ENCODE results near the gene BEST1. TPM values are rescaled to one million over a fixed set of nuclear protein-coding genes. Genes with fewer than 3 reads are reported as not detected.

BEST1 gene
- total and polyA plus RNA-seq, 2 of the 13 experiments (the other 11 are each of a cell fraction or from before 2014, with no cell fraction given) = 0.09 to 0.65 TPM

DNA sequence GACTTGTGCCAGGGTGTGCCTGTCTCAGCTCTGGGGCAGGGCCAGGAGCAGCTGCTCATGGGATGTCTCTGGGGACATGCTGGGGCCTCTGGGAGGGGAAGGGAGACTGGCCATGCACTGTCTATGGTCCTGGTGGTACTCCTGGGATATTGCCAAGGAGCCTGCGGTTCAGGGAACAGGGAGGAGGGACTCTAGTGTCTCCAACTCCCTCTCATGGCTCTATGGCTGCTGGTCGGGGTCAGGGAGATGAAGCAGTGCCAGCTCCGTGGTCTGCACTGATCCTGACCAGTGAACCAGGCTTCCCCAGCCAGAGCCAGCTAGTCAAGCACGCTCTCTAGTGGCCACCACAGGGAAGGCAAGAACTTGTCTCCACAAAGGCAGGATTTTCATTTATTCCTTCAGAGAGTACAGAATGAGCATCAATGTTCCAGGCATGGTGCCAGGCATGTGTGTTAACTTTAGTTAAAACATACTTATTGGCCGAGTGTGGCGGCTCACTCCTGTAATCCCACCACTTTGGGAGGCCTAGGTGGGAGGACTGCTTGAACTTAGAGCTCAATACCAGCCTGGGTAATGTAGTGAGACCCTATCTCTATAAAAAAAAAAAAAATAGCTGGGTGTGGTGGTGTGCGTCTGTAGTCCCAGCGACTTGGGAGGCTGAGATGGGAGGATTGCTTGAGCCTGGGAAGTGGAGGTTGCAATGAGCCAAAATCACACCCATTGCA is 2.5 kb upstream of the BEST1 start (continued):
- TF ChIP-seq, protein P1, sequence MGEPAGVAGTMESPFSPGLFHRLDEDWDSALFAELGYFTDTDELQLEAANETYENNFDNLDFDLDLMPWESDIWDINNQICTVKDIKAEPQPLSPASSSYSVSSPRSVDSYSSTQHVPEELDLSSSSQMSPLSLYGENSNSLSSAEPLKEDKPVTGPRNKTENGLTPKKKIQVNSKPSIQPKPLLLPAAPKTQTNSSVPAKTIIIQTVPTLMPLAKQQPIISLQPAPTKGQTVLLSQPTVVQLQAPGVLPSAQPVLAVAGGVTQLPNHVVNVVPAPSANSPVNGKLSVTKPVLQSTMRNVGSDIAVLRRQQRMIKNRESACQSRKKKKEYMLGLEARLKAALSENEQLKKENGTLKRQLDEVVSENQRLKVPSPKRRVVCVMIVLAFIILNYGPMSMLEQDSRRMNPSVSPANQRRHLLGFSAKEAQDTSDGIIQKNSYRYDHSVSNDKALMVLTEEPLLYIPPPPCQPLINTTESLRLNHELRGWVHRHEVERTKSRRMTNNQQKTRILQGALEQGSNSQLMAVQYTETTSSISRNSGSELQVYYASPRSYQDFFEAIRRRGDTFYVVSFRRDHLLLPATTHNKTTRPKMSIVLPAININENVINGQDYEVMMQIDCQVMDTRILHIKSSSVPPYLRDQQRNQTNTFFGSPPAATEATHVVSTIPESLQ (CRISPR knock-in tag; conservative IDR thresholded peaks at IDR 0.05) = no peak
- TF ChIP-seq, protein P2, sequence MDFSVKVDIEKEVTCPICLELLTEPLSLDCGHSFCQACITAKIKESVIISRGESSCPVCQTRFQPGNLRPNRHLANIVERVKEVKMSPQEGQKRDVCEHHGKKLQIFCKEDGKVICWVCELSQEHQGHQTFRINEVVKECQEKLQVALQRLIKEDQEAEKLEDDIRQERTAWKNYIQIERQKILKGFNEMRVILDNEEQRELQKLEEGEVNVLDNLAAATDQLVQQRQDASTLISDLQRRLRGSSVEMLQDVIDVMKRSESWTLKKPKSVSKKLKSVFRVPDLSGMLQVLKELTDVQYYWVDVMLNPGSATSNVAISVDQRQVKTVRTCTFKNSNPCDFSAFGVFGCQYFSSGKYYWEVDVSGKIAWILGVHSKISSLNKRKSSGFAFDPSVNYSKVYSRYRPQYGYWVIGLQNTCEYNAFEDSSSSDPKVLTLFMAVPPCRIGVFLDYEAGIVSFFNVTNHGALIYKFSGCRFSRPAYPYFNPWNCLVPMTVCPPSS (IDR thresholded peaks at IDR 0.05) = no peak
- TF ChIP-seq, protein P3, sequence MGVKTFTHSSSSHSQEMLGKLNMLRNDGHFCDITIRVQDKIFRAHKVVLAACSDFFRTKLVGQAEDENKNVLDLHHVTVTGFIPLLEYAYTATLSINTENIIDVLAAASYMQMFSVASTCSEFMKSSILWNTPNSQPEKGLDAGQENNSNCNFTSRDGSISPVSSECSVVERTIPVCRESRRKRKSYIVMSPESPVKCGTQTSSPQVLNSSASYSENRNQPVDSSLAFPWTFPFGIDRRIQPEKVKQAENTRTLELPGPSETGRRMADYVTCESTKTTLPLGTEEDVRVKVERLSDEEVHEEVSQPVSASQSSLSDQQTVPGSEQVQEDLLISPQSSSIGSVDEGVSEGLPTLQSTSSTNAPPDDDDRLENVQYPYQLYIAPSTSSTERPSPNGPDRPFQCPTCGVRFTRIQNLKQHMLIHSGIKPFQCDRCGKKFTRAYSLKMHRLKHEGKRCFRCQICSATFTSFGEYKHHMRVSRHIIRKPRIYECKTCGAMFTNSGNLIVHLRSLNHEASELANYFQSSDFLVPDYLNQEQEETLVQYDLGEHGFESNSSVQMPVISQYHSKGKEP (CRISPR knock-in tag; IDR thresholded peaks at IDR 0.05) = no peak
- TF ChIP-seq, protein P4, sequence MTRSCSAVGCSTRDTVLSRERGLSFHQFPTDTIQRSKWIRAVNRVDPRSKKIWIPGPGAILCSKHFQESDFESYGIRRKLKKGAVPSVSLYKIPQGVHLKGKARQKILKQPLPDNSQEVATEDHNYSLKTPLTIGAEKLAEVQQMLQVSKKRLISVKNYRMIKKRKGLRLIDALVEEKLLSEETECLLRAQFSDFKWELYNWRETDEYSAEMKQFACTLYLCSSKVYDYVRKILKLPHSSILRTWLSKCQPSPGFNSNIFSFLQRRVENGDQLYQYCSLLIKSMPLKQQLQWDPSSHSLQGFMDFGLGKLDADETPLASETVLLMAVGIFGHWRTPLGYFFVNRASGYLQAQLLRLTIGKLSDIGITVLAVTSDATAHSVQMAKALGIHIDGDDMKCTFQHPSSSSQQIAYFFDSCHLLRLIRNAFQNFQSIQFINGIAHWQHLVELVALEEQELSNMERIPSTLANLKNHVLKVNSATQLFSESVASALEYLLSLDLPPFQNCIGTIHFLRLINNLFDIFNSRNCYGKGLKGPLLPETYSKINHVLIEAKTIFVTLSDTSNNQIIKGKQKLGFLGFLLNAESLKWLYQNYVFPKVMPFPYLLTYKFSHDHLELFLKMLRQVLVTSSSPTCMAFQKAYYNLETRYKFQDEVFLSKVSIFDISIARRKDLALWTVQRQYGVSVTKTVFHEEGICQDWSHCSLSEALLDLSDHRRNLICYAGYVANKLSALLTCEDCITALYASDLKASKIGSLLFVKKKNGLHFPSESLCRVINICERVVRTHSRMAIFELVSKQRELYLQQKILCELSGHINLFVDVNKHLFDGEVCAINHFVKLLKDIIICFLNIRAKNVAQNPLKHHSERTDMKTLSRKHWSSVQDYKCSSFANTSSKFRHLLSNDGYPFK (CRISPR knock-in tag; IDR thresholded peaks at IDR 0.05; ENCODE audit: borderline replicate concordance) = no peak
- TF ChIP-seq SP4 (CRISPR knock-in tag; IDR thresholded peaks at IDR 0.05) = no peak
- no peak for TF ChIP-seq ZNF124 (CRISPR knock-in tag; IDR thresholded peaks at IDR 0.05)
- TF ChIP-seq, protein P5, sequence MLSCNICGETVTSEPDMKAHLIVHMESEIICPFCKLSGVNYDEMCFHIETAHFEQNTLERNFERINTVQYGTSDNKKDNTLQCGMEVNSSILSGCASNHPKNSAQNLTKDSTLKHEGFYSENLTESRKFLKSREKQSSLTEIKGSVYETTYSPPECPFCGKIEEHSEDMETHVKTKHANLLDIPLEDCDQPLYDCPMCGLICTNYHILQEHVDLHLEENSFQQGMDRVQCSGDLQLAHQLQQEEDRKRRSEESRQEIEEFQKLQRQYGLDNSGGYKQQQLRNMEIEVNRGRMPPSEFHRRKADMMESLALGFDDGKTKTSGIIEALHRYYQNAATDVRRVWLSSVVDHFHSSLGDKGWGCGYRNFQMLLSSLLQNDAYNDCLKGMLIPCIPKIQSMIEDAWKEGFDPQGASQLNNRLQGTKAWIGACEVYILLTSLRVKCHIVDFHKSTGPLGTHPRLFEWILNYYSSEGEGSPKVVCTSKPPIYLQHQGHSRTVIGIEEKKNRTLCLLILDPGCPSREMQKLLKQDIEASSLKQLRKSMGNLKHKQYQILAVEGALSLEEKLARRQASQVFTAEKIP (CRISPR knock-in tag; IDR thresholded peaks at IDR 0.05; ENCODE audit: borderline replicate concordance) = no peak
- no peak for TF ChIP-seq NFYC (CRISPR knock-in tag; IDR thresholded peaks at IDR 0.05)
- no peak for TF ChIP-seq SMARCC2 (IDR thresholded peaks at IDR 0.05)
- no peak for TF ChIP-seq KLF16 (CRISPR knock-in tag; IDR thresholded peaks at IDR 0.05)
- no peak for TF ChIP-seq CHCHD3 (CRISPR knock-in tag; IDR thresholded peaks at IDR 0.05)
- TF ChIP-seq, protein P6, sequence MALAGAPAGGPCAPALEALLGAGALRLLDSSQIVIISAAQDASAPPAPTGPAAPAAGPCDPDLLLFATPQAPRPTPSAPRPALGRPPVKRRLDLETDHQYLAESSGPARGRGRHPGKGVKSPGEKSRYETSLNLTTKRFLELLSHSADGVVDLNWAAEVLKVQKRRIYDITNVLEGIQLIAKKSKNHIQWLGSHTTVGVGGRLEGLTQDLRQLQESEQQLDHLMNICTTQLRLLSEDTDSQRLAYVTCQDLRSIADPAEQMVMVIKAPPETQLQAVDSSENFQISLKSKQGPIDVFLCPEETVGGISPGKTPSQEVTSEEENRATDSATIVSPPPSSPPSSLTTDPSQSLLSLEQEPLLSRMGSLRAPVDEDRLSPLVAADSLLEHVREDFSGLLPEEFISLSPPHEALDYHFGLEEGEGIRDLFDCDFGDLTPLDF (CRISPR knock-in tag; IDR thresholded peaks at IDR 0.05) = no peak
- TF ChIP-seq, protein P7, sequence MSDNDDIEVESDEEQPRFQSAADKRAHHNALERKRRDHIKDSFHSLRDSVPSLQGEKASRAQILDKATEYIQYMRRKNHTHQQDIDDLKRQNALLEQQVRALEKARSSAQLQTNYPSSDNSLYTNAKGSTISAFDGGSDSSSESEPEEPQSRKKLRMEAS (IDR thresholded peaks at IDR 0.05) = no peak
- TF ChIP-seq ZNF562 (CRISPR knock-in tag; IDR thresholded peaks at IDR 0.05; ENCODE audit: borderline replicate concordance) = no peak
- TF ChIP-seq ZNF674 (CRISPR knock-in tag; IDR thresholded peaks at IDR 0.05; ENCODE audit: low read depth) = no peak
- no peak for TF ChIP-seq SUZ12 (IDR thresholded peaks at IDR 0.05; ENCODE audit: low read depth, low read length)
- TF ChIP-seq GATAD1 (CRISPR knock-in tag; IDR thresholded peaks at IDR 0.05) = no peak
